DND-41 (cell line): ENCODE data around the gene PTPN9.
"Not testable (repeated sequence)": the region's sequence is repeated elsewhere in the genome, so short reads cannot be mapped to it uniquely, and the experiment has no call there.

ENCODE experiments used
- CTCF ChIP-seq: IDR thresholded peaks from 2 replicates; pipeline ENCODE4 v1.5.1; 2012; ENCODE audit warnings: borderline replicate concordance, low read length, moderate library complexity, mild to moderate bottlenecking; ENCODE audit not compliant: poor library complexity, severe bottlenecking; ENCODE audit errors: extremely low read depth
- EZH2 ChIP-seq: IDR thresholded peaks from 3 replicates; pipeline ENCODE4 v1.6.1; 2012; ENCODE audit warnings: borderline replicate concordance, low read depth, mild to moderate bottlenecking, moderate library complexity, low read length, inconsistent platforms; ENCODE audit not compliant: severe bottlenecking

- not testable (repeated sequence) for TF ChIP-seq CTCF, EZH2
Observed at GRCh38 chr15:75525756-75526155, 53.4 kb downstream of the PTPN9 start.
